HG03196 (cell line): ENCODE data around the gene UMODL1.

Experiments
- ATAC-seq: cut with Tn5 transposase; IDR thresholded peaks from one replicate; pipeline ENCODE4 v1.9.1; 2021; ENCODE audit not compliant: unreplicated experiment

Gene UMODL1

DNA sequence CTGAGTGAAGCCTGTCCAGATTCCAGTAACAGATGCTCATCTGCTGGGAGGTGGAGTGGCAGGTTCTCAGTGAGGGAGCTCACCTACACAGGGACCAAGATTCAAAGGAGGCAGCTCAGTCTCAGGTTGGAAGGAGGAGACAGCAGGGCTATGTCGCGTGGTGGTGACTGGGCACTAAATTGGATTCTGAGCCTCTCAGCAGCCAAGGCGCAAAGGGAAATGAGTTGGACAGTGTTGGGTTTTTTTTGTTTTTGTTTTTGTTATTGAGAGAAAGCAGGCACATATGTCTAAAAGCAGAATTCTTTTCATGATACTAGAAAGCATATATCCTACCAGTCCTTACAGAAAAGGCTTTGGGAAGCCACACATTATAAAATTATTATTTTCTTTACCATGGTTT lies 26.2 kb downstream of the UMODL1 start:
- ATAC-seq = no peak

DNA sequence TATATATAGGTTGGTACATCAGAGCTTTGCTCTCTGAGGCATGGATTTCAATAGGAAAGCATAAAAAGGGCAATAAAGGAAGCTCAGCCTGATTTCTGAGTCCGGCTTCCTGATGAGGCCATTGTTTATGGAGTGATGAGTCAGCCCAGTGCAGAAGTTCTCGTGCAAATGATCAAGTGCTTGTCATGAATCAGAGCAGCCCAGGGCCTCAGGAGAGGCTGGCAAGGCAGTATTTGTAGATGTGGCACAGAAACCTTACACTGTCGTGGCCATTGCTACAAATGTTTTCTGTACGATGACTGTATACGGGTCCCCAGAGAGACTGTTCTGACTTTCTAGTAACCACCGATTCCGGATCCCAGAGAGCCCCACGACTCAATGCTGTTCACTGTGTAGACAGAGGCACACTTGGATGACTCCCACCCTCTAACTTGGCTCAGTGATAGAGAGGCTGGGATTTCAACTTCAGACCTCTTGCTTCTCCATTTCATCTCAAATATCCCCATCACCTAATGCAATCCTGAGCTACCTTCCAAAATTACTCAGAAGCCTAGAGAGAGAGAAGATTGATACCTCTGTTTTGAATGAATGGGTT lies 26.8 kb downstream of the UMODL1 start:
- ATAC-seq = no peak

DNA sequence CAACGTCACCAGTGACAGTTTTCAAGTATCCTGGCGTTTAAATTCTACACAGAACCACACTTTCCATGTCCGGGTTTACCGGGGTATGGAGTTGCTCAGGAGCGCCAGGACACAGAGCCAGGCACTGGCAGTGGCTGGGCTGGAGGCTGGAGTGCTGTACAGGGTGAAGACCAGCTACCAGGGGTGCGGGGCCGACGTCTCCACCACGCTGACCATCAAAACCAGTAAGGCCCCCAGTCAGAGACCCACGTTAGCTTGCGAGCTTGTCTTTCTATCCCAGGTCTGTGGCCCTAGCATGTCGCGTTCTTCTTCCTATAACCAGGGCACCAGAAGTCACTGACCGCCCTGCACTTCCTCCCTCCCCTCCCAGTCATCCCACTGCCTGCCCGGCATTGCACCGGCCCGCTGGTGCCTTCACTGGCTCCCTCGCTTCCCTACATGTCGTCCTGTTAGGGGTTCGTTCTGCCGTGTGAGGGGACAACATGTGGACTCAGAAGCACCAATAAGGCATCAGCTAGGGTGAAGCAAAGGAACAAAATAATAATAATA lies 27.9 kb downstream of the UMODL1 start:
- no peak for ATAC-seq

DNA sequence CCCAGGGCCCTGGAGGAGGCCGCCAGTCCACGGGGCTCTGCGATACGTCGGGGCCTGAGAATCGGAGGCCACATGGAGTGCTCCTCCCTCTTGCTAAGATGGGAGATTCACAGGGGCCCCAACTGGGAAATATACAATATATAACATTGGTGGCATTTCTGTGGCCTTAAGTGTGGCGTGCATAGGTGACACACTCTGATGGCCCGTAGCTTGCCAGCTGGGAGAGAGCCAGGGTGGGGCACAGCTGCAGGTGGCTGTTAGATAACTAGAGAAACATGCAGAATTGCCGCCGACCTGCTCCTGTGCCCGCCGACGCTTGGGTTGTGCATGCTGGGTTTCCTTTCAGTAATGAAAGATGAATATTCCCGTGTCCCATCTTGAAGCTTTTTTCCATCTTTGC lies 30.1 kb downstream of the UMODL1 start:
- no peak for ATAC-seq

DNA sequence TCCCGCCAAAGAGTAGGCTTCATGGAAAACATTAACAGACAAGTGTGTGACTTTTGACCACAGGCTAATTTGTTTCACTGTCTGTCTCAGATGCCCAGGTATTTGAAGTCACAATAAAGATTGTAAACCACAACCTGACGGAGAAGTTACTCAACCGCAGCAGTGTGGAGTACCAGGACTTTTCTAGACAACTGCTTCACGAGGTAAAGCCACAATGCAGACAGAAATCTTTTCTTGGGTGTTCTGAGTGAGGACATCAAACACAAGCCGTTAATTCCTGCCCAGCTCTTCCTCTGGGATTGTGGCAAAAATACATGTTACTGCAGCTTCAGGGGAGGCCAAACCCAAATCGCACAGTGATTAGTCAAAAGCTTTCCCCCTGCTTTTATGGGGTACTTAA lies 31.0 kb downstream of the UMODL1 start:
- no peak for ATAC-seq

DNA sequence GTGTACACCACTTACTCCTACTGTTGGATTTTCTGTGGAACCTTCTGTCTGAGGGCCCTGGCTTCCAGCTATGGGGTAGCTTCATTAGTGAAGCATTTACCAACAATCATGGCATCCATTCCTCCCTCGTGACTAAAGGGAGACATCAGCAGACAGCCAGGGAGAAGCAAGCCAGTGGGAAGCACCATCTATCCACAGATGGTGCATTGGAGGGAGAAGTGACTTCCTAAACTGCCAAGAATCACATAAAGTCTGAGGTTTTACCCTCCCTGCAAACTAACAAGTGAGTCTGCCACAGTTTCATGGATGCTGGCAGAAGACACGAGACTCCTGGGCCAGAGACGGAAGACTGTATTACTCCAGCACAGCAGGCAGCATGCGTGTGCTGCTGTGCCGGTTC lies 31.4 kb downstream of the UMODL1 start:
- no peak for ATAC-seq

DNA sequence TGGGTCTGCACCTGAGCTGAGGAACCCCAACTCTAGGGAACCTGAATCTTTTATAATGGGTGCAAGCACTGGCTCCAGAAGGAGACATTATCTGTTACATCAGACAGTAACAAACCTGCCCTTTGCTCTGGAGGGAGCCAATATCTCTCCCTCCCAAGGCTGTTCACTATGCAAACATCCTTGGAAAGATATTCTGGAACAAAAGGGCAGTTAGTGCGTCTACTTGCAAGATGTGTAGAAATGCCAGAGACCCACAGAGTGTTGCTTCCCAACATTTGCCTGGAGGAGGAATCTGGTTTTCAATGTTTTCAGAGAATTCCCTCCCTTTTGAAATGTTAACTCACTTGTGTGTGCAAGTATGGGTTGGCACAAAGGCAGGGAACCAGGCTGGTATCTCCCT lies 31.9 kb downstream of the UMODL1 start:
- ATAC-seq = no peak

DNA sequence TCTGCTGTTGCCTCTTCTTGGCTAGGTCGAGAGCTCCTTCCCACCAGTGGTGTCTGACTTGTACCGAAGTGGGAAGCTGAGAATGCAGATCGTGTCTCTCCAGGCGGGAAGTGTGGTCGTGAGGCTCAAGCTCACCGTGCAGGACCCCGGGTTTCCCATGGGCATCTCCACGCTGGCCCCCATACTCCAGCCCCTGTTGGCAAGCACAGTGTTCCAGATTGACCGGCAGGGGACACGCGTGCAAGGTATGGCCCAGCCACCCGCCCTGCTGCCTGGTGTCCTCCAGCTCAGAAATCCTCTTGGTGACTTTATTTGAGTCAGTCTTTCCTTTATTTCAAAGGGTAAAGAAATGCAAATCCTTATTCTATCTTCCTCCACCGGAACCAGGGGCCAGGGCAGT lies 32.7 kb downstream of the UMODL1 start:
- no peak for ATAC-seq

DNA sequence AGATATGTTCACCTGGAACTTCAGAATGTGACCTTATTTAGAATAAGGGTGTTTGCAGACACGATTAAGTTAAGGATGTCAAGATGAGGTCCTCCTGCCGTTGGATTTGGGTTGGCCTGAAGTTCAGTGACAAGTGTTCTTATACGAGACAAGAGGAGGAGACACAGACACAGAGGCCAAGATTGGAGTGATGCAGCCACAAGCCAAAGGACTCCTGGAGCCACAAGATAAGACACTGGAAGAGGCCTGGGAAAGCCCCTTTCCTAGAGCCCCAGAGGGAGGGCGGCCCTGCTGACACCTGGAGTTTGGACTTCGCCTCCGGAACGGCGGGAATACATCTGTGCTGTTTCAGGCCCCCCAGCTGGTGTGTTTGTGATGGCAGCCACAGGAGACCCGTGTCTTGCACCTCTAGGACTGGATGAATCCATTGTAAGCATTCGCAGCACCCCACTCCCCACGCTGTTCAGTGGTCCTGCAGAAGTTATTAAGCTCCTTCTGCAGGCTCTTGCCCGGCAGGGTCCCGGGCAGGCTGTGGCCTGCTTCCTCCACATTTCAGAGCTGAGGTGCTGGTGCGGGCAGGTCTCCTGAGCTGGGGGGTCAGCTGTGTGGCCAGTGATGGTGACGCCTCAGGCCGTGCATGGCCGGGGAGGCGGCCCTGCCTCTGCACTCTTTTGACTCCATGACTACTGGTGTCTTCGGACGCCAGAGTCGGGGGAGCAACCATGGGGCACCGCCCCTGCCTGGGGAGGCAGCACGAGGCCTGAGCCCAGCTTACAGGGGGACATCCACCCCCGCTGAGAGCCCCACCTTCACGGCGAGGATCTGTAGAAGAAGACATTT lies 34.6 kb downstream of the UMODL1 start:
- no peak for ATAC-seq

DNA sequence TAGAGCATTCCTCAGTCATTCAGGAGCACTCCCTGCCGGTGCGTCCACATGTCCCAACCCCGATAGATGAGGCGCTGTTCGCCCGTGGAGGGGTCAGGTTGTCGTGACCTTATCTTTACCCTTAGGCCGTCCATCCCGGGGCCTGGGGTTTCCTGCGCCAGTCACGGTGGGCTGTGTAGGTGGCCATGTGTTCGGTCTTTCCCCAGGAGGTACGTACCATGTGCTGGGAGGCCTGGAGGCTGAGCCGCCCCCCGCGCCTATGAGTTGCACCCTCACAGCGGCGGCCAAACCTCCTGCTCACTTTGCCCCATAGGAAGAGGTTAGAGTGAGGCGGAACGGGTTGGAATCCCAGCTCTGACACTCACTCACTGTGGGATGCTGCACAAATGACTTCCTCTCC lies 35.3 kb downstream of the UMODL1 start:
- no peak for ATAC-seq

DNA sequence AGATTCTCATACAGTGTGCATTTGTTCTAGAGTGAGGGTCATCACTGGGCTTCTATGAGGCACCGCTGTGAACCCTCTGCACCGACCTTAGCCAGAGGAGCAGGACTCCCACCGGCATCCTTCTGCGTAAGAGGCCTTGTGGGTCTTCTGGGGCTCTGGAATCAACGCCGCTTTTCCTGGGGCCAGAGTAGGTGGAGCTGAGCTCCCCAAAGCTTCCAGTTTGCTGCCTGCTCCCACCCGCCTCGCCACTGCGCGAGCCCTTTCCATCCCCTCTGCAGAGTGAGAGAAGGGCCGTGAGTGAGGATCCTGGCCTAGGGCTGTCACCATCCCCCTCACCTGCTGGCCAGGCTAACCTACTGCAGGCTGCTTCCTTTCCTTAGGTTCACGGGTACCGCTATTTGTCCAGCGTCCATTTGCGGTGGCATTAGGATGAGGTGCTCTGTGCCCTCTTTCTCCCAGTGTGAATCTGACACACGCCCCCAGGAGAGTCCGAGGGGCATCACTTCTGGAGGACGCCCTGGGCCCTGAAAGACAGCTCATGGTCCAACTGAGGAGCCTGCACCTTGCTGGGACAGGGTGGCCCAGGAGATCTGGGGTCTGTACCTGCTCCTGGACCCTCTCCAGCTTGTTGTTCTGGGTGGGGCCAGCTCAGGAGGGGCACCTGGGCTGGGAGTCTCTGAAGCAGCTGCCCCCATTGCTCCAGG lies 36.2 kb downstream of the UMODL1 start:
- ATAC-seq = no peak

DNA sequence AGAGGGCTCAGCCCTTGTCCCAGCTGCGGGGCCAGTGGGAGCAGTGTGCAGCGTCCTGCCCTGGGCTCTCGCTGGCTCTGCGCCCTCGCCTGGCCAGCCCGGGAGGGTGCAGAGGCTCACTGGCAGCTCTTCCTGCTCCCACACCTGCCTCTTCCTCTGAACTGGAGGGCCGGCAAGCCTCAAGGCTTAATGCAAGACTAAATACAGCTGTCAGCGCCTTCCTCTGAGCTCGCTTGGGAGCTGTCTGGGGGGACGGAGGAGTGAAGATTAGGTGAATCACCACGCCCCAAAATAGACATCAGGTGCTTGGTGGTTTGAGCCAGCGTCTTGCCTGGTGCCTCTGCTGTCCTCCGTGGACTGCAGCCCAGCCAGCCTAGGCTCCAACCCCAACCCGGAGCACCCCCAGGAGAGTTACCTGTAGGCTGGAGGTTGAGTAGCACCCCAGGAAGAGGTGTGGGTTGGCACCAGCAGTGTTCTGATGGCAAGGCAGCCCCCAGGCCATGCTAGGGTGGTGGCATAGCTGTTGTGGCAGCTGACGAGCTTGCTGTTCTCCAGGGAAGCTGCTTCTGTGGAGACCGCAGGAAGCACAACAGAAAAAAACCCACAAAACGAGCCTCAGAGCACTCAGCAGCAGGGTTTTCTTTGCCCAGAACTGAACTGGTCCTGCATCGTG lies 36.9 kb downstream of the UMODL1 start:
- ATAC-seq = peak; percentile 82

DNA sequence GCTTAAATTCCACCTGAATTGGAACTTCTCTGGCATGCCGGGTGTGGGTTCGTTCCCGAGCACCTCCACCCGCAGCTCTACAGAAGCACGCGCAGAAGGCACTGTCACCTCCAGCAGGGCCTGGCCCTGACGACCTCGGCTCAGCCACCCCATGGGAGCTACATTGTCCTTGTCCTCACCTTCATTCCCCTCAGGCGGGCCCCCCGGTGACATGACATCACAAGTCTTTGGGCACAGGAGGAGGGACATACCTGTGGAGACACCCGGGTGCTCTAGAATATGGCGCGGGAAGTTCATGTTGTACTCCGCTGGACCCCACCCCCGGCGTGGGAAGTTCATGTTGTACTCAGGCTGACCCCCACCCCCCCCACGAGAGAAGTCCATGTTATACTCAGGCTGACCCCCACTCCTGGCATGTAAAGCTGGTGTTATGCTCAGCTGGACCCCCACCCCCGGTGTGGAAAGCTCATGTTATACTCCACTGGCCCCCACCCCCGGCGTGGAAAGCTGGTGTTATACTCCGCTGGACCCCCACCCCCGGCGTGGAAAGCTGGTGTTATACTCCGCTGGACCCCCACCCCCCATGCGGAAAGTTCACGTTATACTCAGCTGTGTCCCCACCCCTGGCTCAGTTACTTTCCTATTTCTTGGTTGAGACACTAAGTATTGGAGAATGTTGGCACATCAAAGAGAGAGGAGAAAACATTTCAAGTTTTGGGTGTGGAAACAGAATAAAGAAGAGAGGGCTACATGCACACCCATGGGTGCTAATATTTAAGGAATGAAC lies 37.6 kb downstream of the UMODL1 start:
- no peak for ATAC-seq

DNA sequence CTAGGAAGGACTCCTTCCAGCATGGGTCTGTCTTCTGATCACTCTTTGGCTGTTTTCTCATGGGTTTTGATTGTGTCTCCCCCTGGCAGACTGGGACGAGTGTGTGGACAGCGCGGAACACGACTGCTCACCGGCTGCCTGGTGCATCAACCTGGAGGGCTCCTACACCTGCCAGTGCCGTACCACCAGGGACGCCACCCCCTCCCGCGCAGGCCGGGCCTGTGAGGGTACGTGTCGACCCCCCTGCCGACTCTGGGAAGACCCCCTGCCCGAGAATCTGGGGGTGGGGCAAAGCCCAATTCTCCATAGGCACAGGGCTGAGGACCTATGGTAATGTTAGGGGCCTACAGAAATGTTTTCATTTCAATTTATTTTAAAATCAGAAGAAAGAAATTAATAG lies 38.4 kb downstream of the UMODL1 start:
- no peak for ATAC-seq

DNA sequence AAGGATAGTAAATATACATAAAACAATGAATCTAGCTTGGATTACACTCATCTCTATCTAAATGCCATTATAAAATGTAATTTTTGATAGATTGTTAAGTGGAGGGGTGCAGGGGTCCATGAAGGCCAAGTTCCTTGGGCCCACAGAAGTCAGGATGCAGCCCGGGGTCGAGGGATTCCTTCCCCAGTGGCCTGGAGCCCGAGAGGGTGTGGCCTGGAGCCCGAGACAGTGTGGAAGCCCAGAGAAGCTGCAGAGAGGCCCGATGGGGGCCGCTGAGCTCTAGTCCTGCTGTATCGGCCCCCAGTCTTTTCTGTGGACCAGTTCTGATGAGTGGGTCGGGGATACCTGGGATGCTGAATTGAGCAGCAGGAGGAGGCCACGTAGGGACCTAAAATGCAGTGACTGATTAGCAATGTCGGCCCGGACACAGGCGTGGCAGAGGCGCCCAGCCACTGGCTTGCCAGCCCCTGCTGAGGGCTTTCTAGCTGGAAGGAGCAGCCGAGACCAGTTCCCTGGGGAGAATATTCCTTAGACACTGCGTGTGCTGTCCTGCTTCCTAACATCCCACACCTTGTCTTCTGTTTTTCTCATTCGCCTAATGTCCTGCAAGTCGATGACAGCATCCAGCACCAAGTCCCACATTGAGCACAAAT lies 38.9 kb downstream of the UMODL1 start:
- no peak for ATAC-seq

DNA sequence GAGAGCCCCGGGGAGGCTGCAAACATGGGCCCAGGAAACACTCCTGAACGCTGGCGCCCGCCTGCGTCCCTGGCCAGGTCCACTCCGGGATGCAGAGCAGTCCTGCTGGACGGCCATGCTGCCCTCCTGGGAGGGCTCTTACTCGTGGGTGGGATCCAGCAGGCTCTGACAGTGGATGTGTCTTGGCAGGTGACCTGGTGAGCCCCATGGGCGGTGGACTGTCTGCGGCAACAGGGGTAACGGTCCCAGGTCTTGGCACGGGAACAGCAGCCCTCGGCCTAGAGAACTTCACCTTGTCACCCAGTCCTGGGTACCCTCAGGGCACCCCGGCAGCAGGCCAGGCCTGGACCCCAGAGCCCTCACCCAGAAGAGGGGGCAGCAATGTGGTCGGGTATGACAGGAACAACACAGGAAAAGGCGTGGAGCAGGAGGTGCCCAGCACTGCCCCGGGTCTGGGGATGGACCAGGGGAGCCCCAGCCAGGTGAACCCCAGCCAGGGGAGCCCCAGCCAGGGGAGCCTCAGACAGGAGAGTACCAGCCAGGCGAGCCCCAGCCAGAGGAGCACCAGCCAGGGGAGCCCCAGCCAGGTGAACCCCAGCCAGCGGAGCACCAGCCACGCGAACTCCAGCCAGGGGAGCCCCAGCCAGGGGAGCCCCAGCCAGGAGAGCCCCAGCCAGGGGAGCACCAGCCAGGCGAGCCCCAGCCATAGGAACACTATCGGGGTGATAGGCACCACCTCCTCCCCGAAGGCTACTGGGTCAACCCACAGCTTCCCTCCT lies 39.8 kb downstream of the UMODL1 start:
- ATAC-seq = no peak

DNA sequence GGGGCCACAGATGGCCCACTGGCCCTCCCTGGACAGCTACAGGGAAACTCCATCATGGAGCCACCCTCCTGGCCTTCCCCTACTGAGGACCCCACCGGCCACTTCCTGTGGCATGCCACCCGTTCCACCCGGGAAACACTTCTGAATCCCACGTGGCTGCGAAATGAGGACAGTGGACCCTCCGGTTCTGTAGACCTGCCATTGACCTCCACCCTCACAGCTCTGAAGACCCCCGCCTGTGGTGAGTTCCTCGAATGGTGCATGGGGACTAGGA lies 40.3 kb downstream of the UMODL1 start:
- no peak for ATAC-seq

DNA sequence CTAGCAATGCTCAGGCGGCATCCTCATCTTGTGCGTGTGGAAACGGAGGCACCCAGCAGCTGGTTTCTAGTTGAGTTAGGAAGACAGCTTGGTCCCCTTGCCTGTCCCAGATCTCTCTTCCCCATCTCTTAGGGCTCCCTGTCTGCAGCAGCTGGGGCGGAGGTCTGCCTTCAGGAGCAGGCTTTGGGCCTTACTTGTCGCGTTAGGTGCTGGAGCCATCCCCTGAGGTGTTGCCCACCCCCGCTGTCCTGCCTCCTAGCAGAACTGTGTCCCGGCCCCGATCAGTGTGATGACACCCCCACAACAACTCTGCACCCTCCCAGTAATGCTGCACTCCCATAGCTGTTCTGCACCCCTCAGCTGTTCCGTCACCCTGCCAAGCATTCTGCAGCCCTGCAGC lies 40.7 kb downstream of the UMODL1 start:
- ATAC-seq = no peak

DNA sequence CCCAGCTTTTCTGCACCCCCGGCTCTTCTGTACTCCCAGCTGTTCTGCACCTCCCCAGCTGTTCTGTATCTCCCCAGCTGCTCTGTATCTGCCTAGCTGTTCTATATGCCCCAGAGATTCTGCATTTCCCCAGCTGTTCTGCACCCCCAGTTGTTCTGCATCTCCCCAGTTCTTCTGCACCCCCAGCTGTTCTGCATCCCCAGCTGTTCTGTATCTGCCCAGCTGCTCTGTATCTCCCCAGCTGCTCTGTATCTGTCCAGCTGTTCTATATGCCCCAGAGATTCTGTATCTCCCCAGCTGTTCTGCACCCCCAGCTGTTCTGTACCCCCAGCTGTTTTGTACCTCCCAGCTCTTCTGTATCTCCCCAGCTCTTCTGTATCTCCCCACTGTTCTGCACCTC lies 41.1 kb downstream of the UMODL1 start:
- no peak for ATAC-seq

DNA sequence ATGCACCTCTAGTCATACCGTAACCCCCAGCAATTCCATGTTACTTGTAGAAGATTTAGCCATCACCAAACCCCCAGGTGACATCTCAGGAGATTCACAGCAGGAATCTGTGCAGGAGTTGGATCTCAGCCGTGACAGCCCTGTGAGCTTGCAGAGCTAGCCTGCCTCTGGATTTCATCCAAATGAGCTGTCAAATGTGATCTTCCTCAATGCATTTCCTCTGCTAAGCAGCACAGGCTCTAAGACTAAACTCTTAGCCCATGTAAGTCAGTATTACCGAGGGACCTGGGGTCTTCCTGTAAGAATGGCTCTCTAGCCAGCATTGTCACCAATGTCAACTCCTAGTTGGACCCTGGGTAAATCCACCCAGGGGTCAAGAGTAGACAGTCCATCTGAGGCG lies 41.7 kb downstream of the UMODL1 start:
- ATAC-seq = no peak
